GM21390 (cell line): ENCODE data around the gene DUOX1.

Source experiments
- ATAC-seq: cut with Tn5 transposase; IDR thresholded peaks from one replicate; pipeline ENCODE4 v1.9.1; 2021; ENCODE audit not compliant: unreplicated experiment

The DUOX1 gene

GRCh38 chr15:45139770-45140169 is 10.0 kb downstream of the DUOX1 start:
- no peak for ATAC-seq

GRCh38 chr15:45140557-45141250 is 10.9 kb downstream of the DUOX1 start:
- no peak for ATAC-seq

GRCh38 chr15:45141386-45141785 is 11.6 kb downstream of the DUOX1 start:
- ATAC-seq = no peak

GRCh38 chr15:45143056-45143455 is 13.3 kb downstream of the DUOX1 start:
- ATAC-seq = no peak

DNA sequence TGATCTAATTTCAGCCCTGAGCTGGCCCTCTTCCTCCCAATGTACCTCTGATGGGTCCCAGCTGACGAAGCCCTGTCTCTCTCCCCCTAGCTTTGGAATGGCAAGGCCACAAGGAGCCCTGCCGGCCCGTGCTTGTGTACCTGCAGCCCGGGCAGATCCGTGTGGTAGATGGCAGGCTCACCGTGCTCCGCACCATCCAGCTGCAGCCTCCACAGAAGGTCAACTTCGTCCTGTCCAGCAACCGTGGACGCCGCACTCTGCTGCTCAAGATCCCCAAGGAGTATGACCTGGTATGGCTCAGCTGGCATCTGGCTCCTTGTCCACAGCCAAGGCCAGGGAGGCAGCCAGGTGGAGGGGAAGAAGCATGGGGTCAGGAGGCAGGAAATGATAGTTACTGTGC is 14.2 kb downstream of the DUOX1 start:
- no peak for ATAC-seq

GRCh38 chr15:45144775-45145174 is 15.0 kb downstream of the DUOX1 start:
- ATAC-seq = no peak

GRCh38 chr15:45146405-45146804 is 16.6 kb downstream of the DUOX1 start:
- no peak for ATAC-seq

GRCh38 chr15:45147606-45148005 is 17.8 kb downstream of the DUOX1 start:
- no peak for ATAC-seq

DNA sequence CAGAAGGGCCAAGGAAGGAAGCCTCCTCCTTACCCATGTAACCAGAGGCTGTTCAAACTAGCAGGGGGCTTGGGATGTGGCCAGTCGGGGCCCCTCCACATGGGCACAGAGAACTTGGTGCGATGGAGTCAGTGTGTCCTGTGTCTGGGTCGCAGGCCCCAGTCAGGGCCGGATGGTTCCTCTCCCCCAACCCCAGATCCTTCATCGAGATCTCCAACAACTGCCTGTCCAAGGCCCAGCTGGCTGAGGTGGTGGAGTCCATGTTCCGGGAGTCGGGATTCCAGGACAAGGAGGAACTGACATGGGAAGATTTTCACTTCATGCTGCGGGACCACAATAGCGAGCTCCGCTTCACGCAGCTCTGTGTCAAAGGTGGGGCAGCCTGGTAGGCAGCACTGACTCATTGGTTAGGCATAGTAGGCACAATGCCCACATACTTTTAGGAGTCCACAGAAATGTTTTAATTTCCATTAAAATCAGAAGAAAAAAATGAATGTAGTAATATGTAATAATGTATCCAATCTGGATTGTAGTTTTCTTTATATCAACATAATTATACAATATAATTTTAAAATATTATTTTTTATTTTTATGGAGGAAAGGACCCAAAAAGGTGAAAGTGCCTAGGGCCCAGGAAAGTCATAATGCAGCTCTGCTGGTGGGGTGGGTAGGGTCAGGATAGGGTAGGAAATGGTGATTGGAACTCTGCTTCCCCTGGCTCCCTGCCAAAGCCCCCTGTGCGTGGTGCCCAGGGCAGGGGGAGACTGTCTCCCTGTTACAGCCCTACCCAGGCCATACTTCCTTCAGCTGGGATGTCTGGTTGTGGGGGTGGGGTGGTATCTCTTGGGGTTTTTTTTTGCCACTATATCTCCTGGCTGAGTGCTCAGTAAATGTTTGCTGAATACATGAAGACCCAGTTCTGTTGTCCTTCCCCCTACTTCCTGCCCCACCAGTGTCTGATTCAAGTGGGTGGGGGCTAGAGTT is 18.6 kb downstream of the DUOX1 start:
- ATAC-seq = no peak

DNA sequence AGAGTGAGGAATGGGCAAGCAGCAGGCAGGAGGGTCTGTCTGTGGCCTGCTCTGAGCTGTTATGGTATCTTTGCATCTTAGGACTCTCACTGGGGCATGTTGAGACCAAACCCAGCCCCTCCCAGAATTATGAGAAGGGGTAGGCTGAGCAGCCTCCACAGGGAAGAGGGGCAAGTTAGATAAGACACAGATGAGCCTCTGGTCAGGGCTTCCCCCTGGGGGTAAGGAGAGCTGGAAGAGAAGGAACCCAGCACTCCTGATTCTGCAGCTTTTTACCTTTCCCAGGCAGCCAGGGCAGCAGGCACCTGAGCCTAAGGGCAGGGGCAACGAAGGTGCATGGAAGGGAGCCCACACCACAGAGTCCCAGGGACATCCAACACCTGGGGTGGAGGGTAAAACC is 19.3 kb downstream of the DUOX1 start:
- no peak for ATAC-seq

GRCh38 chr15:45150481-45150880 is 20.7 kb downstream of the DUOX1 start:
- no peak for ATAC-seq

DNA sequence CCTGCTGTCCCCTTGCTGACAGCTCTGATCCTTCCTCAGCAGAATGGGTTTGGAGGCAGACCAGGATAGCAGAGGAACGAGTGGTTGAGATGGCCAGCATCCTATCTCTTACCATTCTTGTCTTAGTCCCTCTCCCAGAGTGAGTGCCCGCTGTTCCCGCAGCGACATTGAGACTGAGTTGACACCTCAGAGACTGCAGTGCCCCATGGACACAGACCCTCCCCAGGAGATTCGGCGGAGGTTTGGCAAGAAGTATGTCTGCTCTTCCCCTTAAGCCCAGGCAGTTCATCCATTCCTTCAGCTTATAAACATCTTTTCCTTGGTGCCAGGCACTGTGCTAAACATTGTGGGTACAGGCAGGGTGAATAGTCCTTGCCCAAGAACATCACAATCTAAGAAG is 21.2 kb downstream of the DUOX1 start:
- ATAC-seq = no peak

GRCh38 chr15:45151998-45152828 is 22.4 kb downstream of the DUOX1 start:
- no peak for ATAC-seq

DNA sequence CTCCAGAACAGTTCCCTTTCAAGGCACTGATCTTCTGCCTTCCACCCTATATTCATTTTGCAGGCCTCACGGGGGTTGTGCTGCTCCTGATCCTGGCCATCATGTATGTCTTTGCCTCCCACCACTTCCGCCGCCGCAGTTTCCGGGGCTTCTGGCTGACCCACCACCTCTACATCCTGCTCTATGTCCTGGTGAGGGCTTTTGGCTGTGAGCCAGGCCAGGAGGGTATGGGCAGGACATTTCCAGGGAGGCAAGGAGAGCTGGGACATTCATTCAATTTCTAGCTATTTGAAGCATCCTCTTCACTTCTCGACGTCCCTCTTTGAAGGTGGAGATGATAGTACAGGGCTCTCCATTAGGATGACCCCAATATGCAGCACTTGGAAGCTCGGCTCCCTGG is 25.9 kb downstream of the DUOX1 start:
- ATAC-seq = no peak

GRCh38 chr15:45156744-45157455 is 27.1 kb downstream of the DUOX1 start:
- no peak for ATAC-seq

- ATAC-seq = no peak
These were observed 28.2 kb downstream of the DUOX1 start for GRCh38 chr15:45157974-45158373.

DNA sequence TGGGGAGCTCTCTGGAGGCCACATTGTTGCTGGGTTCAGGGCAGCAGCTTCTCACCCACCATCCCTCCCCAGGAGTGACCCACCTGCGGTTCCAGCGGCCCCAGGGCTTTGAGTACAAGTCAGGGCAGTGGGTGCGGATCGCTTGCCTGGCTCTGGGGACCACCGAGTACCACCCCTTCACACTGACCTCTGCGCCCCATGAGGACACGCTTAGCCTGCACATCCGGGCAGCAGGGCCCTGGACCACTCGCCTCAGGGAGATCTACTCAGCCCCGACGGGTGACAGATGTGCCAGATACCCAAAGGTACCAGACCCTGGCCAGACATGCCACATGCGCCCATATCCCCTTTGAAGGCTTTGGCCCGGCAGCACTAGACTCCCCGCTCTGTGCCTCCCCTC is 31.9 kb downstream of the DUOX1 start:
- ATAC-seq = no peak

- no peak for ATAC-seq
These were observed 33.1 kb downstream of the DUOX1 start for GRCh38 chr15:45162771-45163507.

DNA sequence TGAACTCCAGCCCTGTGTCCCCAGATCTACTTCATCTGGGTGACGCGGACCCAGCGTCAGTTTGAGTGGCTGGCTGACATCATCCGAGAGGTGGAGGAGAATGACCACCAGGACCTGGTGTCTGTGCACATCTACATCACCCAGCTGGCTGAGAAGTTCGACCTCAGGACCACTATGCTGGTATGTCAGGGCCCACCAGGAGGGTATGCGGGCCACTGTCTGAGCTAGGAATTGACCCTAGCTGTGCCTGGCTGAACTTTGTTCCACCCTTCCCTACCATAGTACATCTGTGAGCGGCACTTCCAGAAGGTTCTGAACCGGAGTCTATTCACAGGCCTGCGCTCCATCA is 33.7 kb downstream of the DUOX1 start:
- ATAC-seq = no peak

DNA sequence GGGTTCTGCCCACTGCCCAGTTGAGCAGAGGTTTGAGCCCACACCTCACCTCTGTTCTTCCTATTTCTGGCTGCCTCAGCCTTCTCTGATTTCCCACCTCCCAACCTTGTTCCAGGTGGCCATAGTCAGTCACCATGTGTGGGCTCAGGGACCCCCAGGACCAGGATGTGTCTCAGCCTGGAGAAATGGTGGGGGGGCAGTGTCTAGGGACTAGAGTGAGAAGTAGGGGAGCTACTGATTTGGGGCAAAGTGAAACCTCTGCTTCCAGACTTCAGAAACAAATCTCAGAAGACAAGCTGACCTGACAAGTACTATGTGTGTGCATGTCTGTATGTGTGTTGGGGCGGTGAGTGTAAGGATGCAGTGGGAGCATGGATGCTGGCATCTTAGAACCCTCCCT is 35.1 kb downstream of the DUOX1 start:
- ATAC-seq = no peak
